CD4-positive, alpha-beta T cell treated with Interleukin-21 for 1 hour (primary cell): Measurements from ENCODE around the gene GET3.

Experiments used
- DNase-seq: peaks from one replicate; pipeline ENCODE4 v3.0.0-alpha.2; 2020

Gene GET3

DNA sequence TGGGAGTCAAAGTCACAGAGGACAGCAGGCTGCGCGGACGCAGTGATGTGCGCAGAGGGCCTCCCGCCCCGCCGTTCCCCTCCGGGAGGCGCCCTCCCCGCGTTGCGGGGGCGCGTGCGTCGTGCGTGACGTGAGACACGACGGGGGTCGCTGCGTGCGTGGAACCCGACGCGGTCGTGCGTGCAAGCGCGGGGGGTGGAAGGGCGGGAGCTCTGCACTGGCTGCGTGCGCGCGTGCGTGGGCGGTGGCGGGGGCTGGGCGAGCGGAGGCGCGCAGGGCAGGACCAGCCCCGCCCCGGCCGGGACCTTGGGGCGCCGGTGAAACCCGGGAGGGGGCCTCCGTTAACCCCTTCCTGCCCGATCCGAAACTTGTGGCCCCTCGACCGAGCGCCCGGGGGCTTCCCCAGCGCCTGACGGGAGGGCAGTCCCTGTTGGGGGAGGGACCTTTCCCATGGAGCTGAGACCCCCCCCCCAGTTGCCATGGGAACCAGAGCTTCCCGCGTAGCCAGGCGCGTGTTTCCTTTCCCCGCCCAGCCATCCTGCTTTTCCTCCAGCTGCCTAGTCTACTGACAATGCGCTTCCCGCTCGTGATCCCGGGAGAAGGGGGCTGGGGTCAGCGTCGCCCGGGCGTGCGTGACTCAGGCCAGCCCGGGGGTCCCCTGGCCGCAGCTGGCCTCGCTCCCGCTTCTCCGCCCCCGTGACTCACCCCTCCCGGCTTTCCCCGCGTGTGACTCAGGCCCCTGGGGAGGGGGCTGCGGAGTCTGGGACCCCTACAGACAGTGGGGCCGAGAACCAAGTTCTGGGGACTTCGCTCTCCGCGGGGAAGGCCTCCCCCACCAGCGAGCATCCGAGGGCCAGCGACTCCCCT, 45.4 kb downstream of the GET3 start:
- peak; percentile 94 for DNase-seq

- peak; percentile 47 for DNase-seq
These were observed 46.1 kb downstream of the GET3 start for GRCh38 chr19:12783291-12783848.

DNA sequence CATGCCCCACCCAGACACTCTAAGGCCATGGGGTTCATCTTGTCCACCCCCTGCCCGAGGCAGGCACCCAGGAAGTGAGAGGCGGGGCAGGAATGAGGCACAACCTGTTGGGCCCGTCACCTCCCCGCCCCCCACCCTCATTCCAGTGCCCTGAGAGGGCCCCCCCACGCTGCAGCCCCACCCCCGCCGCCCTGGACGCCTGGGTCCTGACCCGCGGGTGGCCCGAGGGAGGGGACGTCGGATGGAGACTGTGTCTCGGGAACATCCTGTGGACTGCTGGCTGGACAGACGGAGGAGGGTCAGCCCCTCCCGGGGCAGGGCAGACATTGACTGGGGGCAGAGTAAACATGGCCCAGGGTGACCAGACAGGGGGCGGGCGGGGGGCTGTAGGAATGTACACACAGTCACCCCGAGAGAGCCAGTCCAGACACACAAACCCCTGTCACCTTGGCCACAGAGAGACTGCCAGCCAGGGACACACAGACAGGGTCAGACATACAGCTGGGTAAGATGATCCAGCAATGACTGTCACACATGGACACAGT, 46.6 kb downstream of the GET3 start:
- peak; percentile 57 for DNase-seq

- DNase-seq = peak; percentile 54
These were observed 47.1 kb downstream of the GET3 start for GRCh38 chr19:12784394-12784870.

DNA sequence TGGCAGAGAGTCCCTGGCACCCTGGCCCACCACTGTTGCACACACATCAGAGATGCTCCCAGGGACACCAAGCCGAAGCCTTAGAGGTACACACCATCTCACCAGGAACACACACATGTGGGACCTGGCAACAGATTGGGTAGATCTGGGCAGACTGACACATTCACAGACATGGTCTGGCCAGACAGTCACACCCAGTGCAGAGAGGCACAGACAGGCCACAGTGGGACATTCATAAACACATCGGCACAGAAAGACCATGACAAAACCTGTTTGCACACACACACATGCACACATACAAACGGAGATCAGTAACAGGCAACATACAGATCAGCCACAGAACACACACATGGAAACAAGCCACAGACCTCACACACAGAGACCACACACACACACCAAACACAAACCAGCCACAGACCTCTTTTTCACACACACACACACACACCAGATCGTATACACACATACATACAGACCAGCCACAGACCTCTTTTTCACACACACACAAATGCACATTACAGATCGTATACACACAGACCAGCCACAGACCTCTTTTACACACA, 47.7 kb downstream of the GET3 start:
- peak; percentile 83 for DNase-seq

- no peak for DNase-seq
These were observed 48.2 kb downstream of the GET3 start for GRCh38 chr19:12785431-12786031.

DNA sequence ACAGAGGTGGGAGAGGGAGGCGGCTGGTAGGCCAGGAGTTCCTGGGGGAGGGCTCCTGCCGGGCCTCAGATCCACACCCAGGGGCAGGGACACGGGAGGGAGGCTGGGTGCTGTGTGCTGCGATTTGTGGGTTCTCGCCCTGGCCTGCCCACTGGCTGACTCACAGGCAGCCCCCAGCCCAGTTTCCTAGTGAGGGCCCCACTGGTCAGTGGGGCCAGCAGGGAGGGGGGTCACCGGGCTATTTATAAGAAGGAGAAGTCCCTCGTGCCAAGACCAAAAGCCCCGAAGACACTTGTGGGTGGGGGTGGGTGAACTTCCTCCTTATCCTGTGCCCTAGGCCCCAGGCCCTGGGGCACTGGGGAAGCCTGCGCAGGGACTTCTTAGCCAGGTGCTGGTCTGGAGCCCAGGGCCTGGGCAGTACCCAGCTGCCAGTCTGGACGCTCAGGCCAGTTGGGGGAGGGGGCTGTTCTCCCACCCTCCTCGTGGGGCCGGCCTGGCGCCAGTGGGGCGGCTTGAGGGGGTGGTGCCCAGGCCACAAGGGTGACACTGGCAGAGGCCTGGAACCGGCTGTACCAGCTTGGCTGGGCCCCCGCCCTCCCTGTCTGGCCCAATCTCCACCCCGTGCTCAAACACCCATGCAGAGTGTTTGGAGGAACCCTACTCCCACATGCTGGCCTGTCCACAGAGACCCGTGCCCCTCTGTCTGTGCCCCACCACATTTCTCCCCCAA, 49.0 kb downstream of the GET3 start:
- peak; percentile 53 for DNase-seq

DNA sequence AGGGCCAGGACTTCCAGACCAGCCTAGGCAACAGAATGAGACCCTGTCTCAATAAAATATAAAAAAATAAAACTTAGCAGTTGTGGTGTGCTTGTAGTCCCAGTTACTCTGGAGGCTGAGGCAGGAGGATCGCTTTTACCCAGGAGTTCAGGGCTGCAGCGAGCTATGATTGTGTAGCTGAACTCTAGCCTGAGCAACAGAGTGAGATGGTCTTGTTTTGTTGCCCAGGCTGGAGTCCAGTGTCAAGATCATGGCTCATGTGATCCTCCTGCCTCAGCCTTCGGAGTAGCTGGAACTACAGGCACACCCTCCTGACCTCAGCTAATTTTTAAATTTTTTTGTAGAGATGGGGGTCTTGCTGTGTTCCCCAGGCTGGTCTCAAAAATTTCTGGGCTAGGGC, 49.7 kb downstream of the GET3 start:
- DNase-seq = no peak

- no peak for DNase-seq
These were observed 50.2 kb downstream of the GET3 start for GRCh38 chr19:12787458-12787857.

DNA sequence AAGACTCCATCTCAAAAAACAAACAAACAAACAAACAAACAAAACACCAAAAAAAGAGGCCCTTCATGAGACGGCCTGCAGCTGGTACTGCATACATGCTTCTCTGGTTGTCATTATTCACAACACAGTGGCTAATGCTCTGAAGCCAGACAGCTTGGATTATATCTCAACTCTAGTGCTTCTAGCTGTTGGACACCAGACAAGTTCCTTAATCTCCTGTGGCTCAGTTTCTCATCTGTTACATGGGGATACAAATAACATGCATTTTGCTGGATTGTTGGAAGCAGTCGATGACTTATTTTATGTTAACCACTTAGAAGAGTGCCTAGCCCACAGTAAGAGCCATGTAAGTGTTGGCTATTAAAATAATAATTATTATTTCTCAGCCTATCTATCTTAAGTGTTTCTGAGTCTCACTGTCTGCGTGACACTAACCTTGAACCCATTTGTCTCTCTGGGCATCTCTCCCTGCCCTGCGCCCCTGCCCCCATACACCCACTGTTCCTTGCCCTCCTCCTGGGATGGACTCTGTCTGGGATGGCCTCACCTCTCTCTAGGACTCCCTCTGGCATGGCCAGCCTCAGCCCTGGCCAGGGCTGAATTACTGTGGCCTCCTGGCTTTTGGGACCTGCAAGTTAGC, 50.9 kb downstream of the GET3 start:
- no peak for DNase-seq

DNA sequence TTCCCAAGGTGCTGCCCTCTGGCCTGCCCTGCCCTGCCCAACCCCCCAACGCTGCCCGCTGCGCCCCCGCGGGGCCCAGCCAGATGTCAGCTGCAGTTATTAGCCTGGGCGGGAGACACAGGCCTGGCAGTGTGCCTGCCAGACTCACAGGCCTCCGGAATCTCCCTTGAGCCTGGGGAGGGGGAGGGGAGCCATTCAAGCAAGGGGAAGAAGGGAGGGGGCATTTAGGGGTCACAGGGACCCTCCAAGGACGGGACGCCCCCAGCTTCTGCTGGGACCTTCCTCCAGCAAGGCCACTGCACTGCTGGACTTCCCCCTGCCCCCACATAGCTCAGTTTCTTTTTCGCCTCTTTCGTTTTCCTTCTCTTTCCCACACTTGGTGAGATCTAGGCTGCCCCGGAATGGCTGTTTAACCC, 51.4 kb downstream of the GET3 start:
- DNase-seq = peak; percentile 85

GRCh38 chr19:12789098-12789903, 52.0 kb downstream of the GET3 start:
- DNase-seq = peak; percentile 72

GRCh38 chr19:12789904-12790619, 52.8 kb downstream of the GET3 start:
- DNase-seq = peak; percentile 98

DNA sequence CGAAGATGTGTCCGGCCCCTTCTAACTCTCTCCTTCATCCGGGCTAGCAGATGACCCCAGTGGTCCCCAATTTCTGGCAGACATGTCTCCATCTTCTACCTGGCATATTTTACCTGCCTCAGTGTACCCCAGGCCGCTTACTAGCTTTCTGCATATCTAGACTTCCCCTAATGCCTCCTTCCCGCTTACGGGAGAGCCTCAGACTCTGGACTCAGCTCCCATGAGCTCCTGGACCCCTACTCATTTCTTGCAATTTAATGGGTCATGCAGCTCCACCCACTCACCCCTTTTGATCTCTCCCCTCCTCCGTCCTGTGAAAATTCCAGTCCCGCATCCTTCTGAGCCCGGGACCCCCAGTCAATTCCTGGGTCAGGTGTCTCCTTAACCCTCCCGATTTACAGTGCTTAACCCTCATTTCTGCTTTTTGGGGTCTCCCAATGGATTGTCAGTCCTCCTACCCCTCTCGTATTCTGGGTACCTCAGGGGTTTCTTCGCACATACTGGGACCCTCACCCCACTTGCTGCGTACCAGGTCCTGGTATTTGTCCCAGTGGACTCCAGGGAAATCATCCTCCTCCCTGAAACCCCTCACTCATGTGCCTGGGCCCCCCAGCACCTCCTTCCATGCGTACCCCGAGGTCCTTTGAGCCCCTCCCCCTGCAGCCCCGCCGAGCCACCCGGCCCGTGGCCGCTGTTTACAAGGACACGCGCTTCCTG, 53.5 kb downstream of the GET3 start:
- no peak for DNase-seq

- DNase-seq = peak; percentile 99
These were observed 54.2 kb downstream of the GET3 start, which contains the start of gene JUNB for GRCh38 chr19:12791345-12792050. TSS of gene JUNB (plus strand) at chr19:12791486. CDS start at chr19:12791772, 286 bp downstream.

DNA sequence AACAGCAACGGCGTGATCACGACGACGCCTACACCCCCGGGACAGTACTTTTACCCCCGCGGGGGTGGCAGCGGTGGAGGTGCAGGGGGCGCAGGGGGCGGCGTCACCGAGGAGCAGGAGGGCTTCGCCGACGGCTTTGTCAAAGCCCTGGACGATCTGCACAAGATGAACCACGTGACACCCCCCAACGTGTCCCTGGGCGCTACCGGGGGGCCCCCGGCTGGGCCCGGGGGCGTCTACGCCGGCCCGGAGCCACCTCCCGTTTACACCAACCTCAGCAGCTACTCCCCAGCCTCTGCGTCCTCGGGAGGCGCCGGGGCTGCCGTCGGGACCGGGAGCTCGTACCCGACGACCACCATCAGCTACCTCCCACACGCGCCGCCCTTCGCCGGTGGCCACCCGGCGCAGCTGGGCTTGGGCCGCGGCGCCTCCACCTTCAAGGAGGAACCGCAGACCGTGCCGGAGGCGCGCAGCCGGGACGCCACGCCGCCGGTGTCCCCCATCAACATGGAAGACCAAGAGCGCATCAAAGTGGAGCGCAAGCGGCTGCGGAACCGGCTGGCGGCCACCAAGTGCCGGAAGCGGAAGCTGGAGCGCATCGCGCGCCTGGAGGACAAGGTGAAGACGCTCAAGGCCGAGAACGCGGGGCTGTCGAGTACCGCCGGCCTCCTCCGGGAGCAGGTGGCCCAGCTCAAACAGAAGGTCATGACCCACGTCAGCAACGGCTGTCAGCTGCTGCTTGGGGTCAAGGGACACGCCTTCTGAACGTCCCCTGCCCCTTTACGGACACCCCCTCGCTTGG, 55.0 kb downstream of the GET3 start:
- peak; percentile 75 for DNase-seq

DNA sequence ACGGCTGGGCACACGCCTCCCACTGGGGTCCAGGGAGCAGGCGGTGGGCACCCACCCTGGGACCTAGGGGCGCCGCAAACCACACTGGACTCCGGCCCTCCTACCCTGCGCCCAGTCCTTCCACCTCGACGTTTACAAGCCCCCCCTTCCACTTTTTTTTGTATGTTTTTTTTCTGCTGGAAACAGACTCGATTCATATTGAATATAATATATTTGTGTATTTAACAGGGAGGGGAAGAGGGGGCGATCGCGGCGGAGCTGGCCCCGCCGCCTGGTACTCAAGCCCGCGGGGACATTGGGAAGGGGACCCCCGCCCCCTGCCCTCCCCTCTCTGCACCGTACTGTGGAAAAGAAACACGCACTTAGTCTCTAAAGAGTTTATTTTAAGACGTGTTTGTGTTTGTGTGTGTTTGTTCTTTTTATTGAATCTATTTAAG, 55.6 kb downstream of the GET3 start:
- DNase-seq = no peak
